ENCODE results near the gene NPPC. TPM values are rescaled to one million over a fixed set of nuclear protein-coding genes. Genes with fewer than 3 reads are reported as not detected.

Gene NPPC
- total RNA-seq, 2 experiments from 2014 or later = not detected

- CTCF ChIA-PET = interaction anchor here (0.9 to 4.3 kb wide), 3 partner anchors 8 to 419 kb away, joined by 4 to 24 read pairs (median 5); no protein-coding TSS in a partner anchor
- no peak for DNase-seq
- Mint-ChIP-seq H3K27ac (no peak overlapping the region), H3K27me3 (peaks cover 3% of the 10 kb centered on the region), H3K36me3 (no peaks in the 10 kb centered on the region), H3K9me3 (ENCODE audit: low read depth) (no peaks in the 10 kb centered on the region), H3K4me1 (peaks cover 16% of the 10 kb centered on the region), H3K4me3 (no peak overlapping the region)
- no peak for ATAC-seq
These were observed 17.6 kb downstream of the NPPC start for GRCh38 chr2:231908584-231908983.

- H3K36me3 Mint-ChIP-seq = no peaks in the 10 kb centered on the region
- ATAC-seq (no peak), DNase-seq (no peak)
- H3K9me3 Mint-ChIP-seq (ENCODE audit: low read depth) = no peaks in the 10 kb centered on the region
- CTCF ChIA-PET = interaction anchor here (0.6 to 4.3 kb wide), 8 partner anchors 9 to 531 kb away, joined by 3 to 24 read pairs (median 5); no protein-coding TSS in a partner anchor
- no peak overlapping the region for H3K4me3 Mint-ChIP-seq
- H3K27me3 Mint-ChIP-seq = peaks cover 3% of the 10 kb centered on the region
- H3K4me1 Mint-ChIP-seq = peaks cover 16% of the 10 kb centered on the region
- no peak overlapping the region for H3K27ac Mint-ChIP-seq
These were observed 18.4 kb downstream of the NPPC start for GRCh38 chr2:231907765-231908164.

- CTCF ChIA-PET = interaction anchor here (1.4 to 4.3 kb wide), 2 partner anchors 422 to 459 kb away, joined by 5 to 24 read pairs; no protein-coding TSS in a partner anchor
- no peaks in the 10 kb centered on the region for H3K9me3 Mint-ChIP-seq (ENCODE audit: low read depth)
- H3K4me3 Mint-ChIP-seq = no peak overlapping the region
- no peak overlapping the region for H3K27ac Mint-ChIP-seq
- peaks cover 7% of the 10 kb centered on the region for H3K27me3 Mint-ChIP-seq
- ATAC-seq (no peak), DNase-seq (no peak)
- H3K36me3 Mint-ChIP-seq = no peaks in the 10 kb centered on the region
- peaks cover 8% of the 10 kb centered on the region for H3K4me1 Mint-ChIP-seq
These were observed 21.2 kb downstream of the NPPC start for GRCh38 chr2:231905026-231905425.

- H3K27ac Mint-ChIP-seq = no peak overlapping the region
- H3K36me3 Mint-ChIP-seq = no peaks in the 10 kb centered on the region
- no peak for ATAC-seq
- no peak overlapping the region for H3K4me3 Mint-ChIP-seq
- CTCF ChIA-PET = interaction anchor here (4.3 kb wide), 1 partner anchor 423 kb away, joined by 24 read pairs; no protein-coding TSS in a partner anchor
- H3K4me1 Mint-ChIP-seq = no peaks in the 10 kb centered on the region
- DNase-seq = no peak
- H3K9me3 Mint-ChIP-seq (ENCODE audit: low read depth) = no peaks in the 10 kb centered on the region
- peaks cover 7% of the 10 kb centered on the region for H3K27me3 Mint-ChIP-seq
These were observed 22.0 kb downstream of the NPPC start for GRCh38 chr2:231904161-231904611.

- H3K9me3 Mint-ChIP-seq (ENCODE audit: low read depth) = no peaks in the 10 kb centered on the region
- no peak overlapping the region for H3K4me3 Mint-ChIP-seq
- CTCF ChIA-PET = interaction anchor here (0.7 to 3.7 kb wide), 4 partner anchors 44 to 459 kb away, joined by 3 to 21 read pairs (median 4); no protein-coding TSS in a partner anchor
- H3K27me3 Mint-ChIP-seq = peaks cover 11% of the 10 kb centered on the region
- no peak for DNase-seq
- no peak overlapping the region for H3K27ac Mint-ChIP-seq
- no peaks in the 10 kb centered on the region for H3K4me1 Mint-ChIP-seq
- no peaks in the 10 kb centered on the region for H3K36me3 Mint-ChIP-seq
- no peak for ATAC-seq
These were observed 23.6 kb downstream of the NPPC start for GRCh38 chr2:231902598-231902997.

- CTCF ChIA-PET = interaction anchor here (0.8 to 3.7 kb wide), 23 partner anchors 8 to 539 kb away, joined by 3 to 21 read pairs (median 4); no protein-coding TSS in a partner anchor
- Mint-ChIP-seq H3K27ac (no peak overlapping the region), H3K4me1 (no peaks in the 10 kb centered on the region), H3K4me3 (no peak overlapping the region), H3K27me3 (peaks cover 8% of the 10 kb centered on the region), H3K9me3 (ENCODE audit: low read depth) (no peaks in the 10 kb centered on the region), H3K36me3 (no peaks in the 10 kb centered on the region)
- DNase-seq (no peak), ATAC-seq (peak; percentile 16)
These were observed 25.2 kb downstream of the NPPC start for GRCh38 chr2:231900972-231901371.

GRCh38 chr2:231900486-231900942 is 25.7 kb downstream of the NPPC start:
- peak; percentile 75 for ATAC-seq
- no peak overlapping the region for H3K4me3 Mint-ChIP-seq
- H3K27ac Mint-ChIP-seq = no peak overlapping the region
- CTCF ChIA-PET = interaction anchor here (0.8 to 3.7 kb wide), 25 partner anchors 8 to 539 kb away, joined by 3 to 21 read pairs (median 4); no protein-coding TSS in a partner anchor
- H3K36me3 Mint-ChIP-seq = no peaks in the 10 kb centered on the region
- peaks cover 8% of the 10 kb centered on the region for H3K27me3 Mint-ChIP-seq
- no peaks in the 10 kb centered on the region for H3K4me1 Mint-ChIP-seq
- no peaks in the 10 kb centered on the region for H3K9me3 Mint-ChIP-seq (ENCODE audit: low read depth)
- DNase-seq = peak; percentile 67

- CTCF ChIA-PET = no interaction called here
- no peak overlapping the region for H3K27ac Mint-ChIP-seq
These were observed 31.4 kb downstream of the NPPC start for GRCh38 chr2:231894566-231895380.

GRCh38 chr2:231891514-231891905 is 34.7 kb downstream of the NPPC start:
- ATAC-seq (no peak), DNase-seq (no peak)
- Mint-ChIP-seq H3K27ac (no peak overlapping the region), H3K4me1 (no peaks in the 10 kb centered on the region), H3K9me3 (ENCODE audit: low read depth) (no peaks in the 10 kb centered on the region), H3K4me3 (no peak overlapping the region), H3K36me3 (no peaks in the 10 kb centered on the region), H3K27me3 (peaks cover 11% of the 10 kb centered on the region)
- CTCF ChIA-PET = interaction anchor here (1.1 kb wide), 1 partner anchor 15 kb away, joined by 5 read pairs; no protein-coding TSS in a partner anchor

More at GRCh38 chr2:231894566-231895380, 31.4 kb downstream of the NPPC start:
- H3K9me3 Mint-ChIP-seq (ENCODE audit: low read depth) = no peaks in the 10 kb centered on the region
- DNase-seq = no peak
- peaks cover 4% of the 10 kb centered on the region for H3K27me3 Mint-ChIP-seq
- ATAC-seq = no peak
- no peak overlapping the region for H3K4me3 Mint-ChIP-seq
- H3K36me3 Mint-ChIP-seq = no peaks in the 10 kb centered on the region
- no peaks in the 10 kb centered on the region for H3K4me1 Mint-ChIP-seq

- CTCF ChIA-PET = interaction anchor here (1.1 to 1.6 kb wide), 2 partner anchors 15 kb away, joined by 3 to 5 read pairs; no protein-coding TSS in a partner anchor
- H3K27ac Mint-ChIP-seq = no peak overlapping the region
- peaks cover 16% of the 10 kb centered on the region for H3K27me3 Mint-ChIP-seq
- H3K4me3 Mint-ChIP-seq = no peak overlapping the region
- H3K36me3 Mint-ChIP-seq = no peaks in the 10 kb centered on the region
- DNase-seq (no peak), ATAC-seq (no peak)
- H3K9me3 Mint-ChIP-seq (ENCODE audit: low read depth) = no peaks in the 10 kb centered on the region
- no peaks in the 10 kb centered on the region for H3K4me1 Mint-ChIP-seq
These were observed 35.2 kb downstream of the NPPC start for GRCh38 chr2:231890896-231891513.

- Mint-ChIP-seq H3K27ac (no peak overlapping the region), H3K36me3 (no peaks in the 10 kb centered on the region), H3K4me1 (no peaks in the 10 kb centered on the region), H3K9me3 (ENCODE audit: low read depth) (no peaks in the 10 kb centered on the region), H3K4me3 (no peak overlapping the region), H3K27me3 (peaks cover 40% of the 10 kb centered on the region)
- ATAC-seq (no peak), DNase-seq (no peak)
- CTCF ChIA-PET = no interaction called here
These were observed 38.4 kb downstream of the NPPC start for GRCh38 chr2:231887756-231888155.

GRCh38 chr2:231886071-231886681 is 40.0 kb downstream of the NPPC start:
- DNase-seq (no peak), ATAC-seq (no peak)
- no peak overlapping the region for H3K27ac Mint-ChIP-seq
- CTCF ChIA-PET = interaction anchor here (0.7 to 1.0 kb wide), 2 partner anchors 14 to 555 kb away, joined by 3 read pairs; no protein-coding TSS in a partner anchor
- no peaks in the 10 kb centered on the region for H3K9me3 Mint-ChIP-seq (ENCODE audit: low read depth)
- H3K4me3 Mint-ChIP-seq = no peak overlapping the region
- no peaks in the 10 kb centered on the region for H3K36me3 Mint-ChIP-seq
- H3K4me1 Mint-ChIP-seq = no peaks in the 10 kb centered on the region
- peaks cover 49% of the 10 kb centered on the region for H3K27me3 Mint-ChIP-seq
